GM18498 (cell line): ENCODE data around the gene ERICH2.

Source experiments
- ATAC-seq: cut with Tn5 transposase; IDR thresholded peaks from one replicate; pipeline ENCODE4 v1.9.1; 2021; ENCODE audit warnings: mild to moderate bottlenecking, moderate library complexity; ENCODE audit not compliant: unreplicated experiment

The ERICH2 gene

GRCh38 chr2:170836027-170836426 lies 65.8 kb downstream of the ERICH2 start:
- ATAC-seq = no peak

- no peak for ATAC-seq
Observed at GRCh38 chr2:170840717-170841210, 70.6 kb downstream of the ERICH2 start.

- no peak for ATAC-seq
Observed at GRCh38 chr2:170842785-170843184, 72.6 kb downstream of the ERICH2 start.

GRCh38 chr2:170843656-170844055 lies 73.5 kb downstream of the ERICH2 start:
- no peak for ATAC-seq

- no peak for ATAC-seq
Observed at GRCh38 chr2:170845343-170845742, 75.2 kb downstream of the ERICH2 start.

- ATAC-seq = no peak
Observed at GRCh38 chr2:170846314-170846713, 76.1 kb downstream of the ERICH2 start.

GRCh38 chr2:170847716-170848115 lies 77.5 kb downstream of the ERICH2 start:
- ATAC-seq = no peak
